Measurements from ENCODE around the gene ZFHX3.

ZFHX3 gene

GRCh38 chr16:72946474-72947194 lies 101.3 kb downstream of the ZFHX3 start:
- no peak for DNase-seq

- no peak for DNase-seq
Observed at GRCh38 chr16:72946063-72946462, 101.9 kb downstream of the ZFHX3 start.

GRCh38 chr16:72945611-72946010 lies 102.3 kb downstream of the ZFHX3 start:
- no peak for DNase-seq

- no peak for DNase-seq
Observed at GRCh38 chr16:72944757-72945485, 103.0 kb downstream of the ZFHX3 start.

GRCh38 chr16:72942021-72942420 lies 105.9 kb downstream of the ZFHX3 start:
- no peak for DNase-seq

GRCh38 chr16:72940886-72941285 lies 107.0 kb downstream of the ZFHX3 start:
- DNase-seq = no peak

GRCh38 chr16:72939247-72939646 lies 108.7 kb downstream of the ZFHX3 start:
- DNase-seq = no peak

GRCh38 chr16:72938795-72939164 lies 109.1 kb downstream of the ZFHX3 start:
- DNase-seq = no peak

- no peak for DNase-seq
Observed at GRCh38 chr16:72937916-72938794, 109.8 kb downstream of the ZFHX3 start.

- no peak for DNase-seq
Observed at GRCh38 chr16:72937360-72937759, 110.6 kb downstream of the ZFHX3 start.

GRCh38 chr16:72936408-72936807 lies 111.5 kb downstream of the ZFHX3 start:
- no peak for DNase-seq

GRCh38 chr16:72935896-72936295 lies 112.0 kb downstream of the ZFHX3 start:
- DNase-seq = no peak

- no peak for DNase-seq
Observed at GRCh38 chr16:72934636-72935403, 113.1 kb downstream of the ZFHX3 start.

GRCh38 chr16:72932677-72933335 lies 115.1 kb downstream of the ZFHX3 start:
- DNase-seq = no peak

GRCh38 chr16:72932050-72932449 lies 115.9 kb downstream of the ZFHX3 start:
- DNase-seq = no peak

GRCh38 chr16:72930396-72930795 lies 117.5 kb downstream of the ZFHX3 start:
- DNase-seq = no peak

GRCh38 chr16:72928090-72928981 lies 119.6 kb downstream of the ZFHX3 start:
- no peak for DNase-seq

- peak; percentile 87 to 94 for DNase-seq
Observed at GRCh38 chr16:72927199-72928089, 120.5 kb downstream of the ZFHX3 start.

GRCh38 chr16:72926177-72927070 lies 121.5 kb downstream of the ZFHX3 start:
- DNase-seq = no peak
